ENCODE data around the gene STARD10. TPM values are rescaled to one million over a fixed set of nuclear protein-coding genes. Genes with fewer than 3 reads are reported as not detected.
A peak's percentile ranks its signal among the peaks of the same experiment; 100 is the strongest.

Gene STARD10
- total RNA-seq, 1 donor from 2014 or later: 19.0 TPM

DNA sequence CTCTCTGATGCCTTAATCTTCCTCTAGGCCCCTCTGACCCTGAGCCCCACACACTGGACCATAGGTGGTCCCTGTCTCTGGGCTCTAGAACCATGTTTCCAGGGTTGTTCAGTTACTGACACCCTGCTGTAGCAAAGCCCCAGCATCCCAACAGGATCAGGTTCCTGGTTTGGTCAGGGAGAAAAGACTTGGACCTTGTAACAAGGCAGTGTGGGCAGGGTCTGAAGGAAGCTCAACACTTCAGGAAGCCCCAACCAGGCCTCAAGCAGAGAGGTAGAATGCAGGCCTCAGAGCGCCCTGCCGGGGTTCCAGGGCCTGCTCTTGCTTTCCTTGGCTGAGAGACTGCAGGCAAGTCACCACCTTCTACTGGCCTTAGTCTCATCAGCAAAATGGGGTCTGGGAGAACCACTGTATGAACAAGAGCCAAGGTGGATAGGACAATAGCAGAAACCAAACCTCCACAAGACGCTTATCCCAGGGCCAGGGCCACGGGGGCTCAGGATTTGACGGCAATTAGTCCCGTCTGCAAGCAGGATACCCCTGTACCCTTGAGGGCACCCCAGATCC is 46.5 kb downstream of the STARD10 start:
- DNase-seq (ENCODE audit: low read depth): no peak

DNA sequence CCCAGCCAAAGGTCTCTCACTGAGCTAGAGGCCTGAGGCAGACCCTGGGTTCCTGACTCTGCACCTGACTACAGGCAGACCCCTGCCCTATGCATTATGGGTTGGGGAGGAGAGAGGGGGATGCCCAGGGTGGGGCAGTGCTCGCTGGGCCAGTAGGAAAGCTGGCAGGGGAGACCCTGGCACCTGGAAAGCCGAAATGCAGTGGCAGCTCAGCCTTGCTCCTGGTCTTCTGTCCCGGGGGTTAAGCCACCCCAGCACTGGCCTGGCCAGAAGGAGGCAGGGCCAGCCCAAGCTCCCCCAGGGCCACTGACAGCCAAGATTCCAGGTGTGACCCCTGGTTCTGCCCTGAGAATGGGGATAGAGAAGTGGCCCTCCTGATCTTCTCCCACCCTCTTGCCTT is 47.0 kb downstream of the STARD10 start:
- DNase-seq (ENCODE audit: low read depth): no peak

DNA sequence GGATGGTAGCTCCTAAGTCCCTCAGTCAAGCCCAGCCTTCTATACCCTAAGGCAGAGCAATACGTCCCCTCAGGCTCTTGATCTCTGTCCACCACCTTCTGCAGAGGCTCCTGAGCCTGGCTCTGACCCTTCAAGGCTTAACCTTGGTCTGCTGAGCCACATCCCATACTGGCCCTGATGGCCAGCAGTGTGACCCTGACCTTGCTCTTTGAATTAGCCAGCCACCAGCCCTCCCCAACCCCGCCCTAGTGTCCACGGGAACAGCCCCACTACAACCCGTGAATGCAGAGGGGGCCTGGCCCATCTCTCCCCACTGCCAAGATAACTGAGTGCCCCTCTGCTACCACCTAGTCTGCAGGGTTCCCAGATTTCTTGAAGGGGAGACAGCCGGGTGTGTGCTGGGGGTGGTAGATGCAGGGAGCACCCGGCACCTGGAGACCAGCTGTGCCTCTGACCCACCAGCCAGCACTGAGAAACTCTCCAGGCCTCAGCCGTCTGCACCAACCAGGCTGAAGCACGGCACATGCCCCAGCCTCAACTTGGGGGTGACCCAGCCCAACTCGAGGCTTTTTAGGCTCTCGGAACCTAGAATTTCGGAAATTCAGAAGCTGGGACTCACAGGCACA is 47.8 kb downstream of the STARD10 start:
- DNase-seq (ENCODE audit: low read depth): no peak

DNA sequence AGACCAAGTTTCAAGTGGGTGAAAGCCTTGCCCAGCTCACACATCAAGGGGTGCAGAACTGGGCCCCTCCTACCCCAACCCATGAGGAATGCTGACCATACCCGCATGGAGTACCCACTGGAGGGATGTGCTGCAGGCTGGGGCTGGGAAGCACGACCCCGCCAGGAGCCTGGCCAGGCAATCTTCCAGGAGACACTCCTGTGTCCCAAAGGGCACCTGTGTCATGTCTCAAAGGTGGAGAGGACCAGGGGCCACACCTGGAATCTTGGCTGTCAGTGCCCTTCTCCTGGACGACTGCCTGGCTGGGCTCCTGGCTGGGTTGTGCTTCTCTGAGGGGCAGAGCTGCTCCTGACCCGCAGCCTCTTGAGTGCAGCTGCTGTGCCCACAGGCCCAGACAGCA is 48.3 kb downstream of the STARD10 start:
- no peak for DNase-seq (ENCODE audit: low read depth)

DNA sequence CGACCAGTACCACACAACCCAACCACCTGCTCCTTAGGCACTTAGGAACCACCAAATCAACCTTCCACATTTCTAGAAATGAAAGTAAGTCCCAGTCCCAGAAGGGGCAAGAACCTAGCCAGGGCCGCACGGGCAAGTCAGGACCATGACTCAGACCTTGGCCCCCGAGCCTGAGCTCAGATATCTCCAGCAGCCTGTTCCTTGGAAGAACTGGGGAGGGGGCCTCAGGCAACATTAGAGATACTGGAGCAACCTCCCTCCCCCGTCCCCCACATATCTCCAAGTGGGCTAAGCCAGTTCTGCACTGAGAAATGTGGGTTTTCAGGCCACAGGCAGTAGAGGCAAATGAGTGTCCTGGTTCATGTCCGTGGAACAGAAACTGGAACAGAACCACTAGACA is 49.4 kb downstream of the STARD10 start:
- DNase-seq (ENCODE audit: low read depth): no peak

DNA sequence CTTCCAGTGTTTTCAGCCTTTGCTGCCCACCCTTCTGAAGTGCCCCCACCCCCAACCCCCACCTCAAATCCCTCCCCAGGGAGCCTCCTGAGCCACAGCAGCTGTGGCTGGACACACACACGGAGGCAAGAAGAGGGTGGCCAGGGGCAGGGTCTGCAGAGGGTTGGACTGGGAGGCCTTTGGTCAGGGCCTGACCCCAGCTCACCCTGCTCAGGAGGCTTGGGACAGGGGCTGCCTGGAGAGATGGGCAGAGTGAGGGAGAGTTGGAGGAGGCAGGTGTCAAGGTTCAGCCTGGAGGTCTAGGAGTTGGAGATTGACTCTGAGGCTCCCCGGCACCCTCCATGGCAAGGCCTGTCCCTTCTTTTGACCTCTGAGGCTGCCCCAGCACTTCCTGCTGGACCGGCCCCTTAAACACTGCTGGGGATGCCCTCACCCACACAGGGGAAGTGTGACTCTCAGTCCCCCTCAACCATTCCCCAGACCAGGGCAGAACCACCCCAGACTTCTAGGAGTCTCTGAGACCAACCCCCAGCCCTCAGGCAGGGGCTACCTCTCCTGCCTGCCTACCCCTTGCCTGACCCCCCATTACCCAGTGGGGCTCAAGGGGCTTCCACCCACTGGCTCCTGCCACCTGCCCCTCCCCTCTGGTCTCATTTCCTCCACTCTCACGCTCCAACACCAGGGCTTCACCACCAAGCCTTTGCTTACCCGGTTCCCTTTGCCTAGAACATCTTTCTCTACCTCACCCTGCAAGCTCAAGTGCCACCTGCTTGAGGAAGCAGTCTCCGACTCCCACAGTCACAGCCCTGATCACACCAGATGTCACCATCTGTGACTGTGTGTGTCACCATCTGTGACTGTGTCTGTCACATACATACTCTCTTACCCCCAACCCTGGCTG is 50.3 kb downstream of the STARD10 start:
- DNase-seq (ENCODE audit: low read depth): no peak

DNA sequence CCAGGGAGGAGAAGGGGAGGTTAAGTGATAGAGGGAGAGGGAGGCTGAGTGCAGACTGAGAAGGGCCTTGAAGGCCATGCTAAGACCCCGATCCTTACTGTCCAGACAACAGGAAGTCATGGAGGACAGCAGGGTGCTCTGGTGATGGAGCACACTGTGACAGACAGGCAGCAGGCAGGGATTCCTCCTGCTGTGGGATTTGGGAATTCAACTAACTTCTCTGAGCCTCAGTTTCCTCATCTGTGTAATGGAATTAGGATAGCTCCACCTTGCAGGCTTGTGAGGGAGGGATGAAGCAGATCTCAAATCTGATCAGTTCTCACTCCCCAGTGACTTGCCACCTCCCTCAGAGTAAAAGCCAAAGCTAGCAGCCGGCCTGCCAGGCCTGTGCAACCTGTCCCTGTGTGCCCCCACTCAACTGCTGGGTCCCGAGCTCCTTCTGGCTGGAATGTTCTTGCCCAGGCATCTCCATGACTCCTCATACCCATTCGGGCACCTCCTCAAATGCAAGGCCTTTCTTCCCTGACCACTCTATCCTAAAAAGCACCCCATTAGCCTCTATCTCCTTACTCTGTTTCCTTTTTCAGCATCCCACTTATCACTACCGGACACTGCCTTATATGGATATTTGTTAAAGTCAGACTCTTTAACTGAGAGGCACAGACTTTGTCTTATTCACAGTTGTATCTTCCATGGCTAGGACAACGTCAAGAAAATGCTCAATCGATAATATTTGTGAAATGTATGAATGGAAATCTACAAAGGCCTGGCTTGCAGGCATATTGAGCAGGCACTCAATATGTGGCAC is 51.1 kb downstream of the STARD10 start:
- no peak for DNase-seq (ENCODE audit: low read depth)

DNA sequence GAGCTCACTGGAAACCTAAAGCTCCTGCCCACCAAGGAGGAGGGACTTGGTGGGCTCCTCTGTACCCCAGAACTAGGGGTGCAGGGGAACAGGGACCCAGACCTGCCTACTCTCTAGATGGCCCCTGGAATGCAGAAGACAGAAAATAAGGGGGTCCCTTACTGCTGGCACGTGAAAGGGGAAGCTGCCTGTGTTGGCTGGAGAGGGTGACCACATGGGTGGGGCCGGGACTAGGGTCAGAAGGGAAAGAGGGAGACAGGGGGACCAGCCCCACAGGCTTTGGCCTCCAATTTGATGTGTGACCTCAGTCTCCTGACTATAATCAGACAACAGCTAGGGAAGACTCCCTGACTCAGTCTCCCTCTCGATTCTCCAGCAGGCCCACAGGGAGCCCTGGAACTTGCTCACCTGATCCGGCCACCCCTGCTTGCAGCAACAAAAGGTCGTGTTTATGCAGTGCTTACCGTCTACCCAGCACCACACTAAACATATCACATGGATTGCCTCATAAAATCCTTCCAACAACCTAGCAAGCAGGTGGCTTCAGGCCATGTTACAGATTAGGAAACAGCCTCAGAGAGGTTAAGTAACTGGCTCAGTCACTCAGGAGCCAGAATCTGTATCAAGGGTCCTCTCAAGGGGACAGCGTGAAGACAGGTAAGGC is 51.9 kb downstream of the STARD10 start:
- no peak for DNase-seq (ENCODE audit: low read depth)

DNA sequence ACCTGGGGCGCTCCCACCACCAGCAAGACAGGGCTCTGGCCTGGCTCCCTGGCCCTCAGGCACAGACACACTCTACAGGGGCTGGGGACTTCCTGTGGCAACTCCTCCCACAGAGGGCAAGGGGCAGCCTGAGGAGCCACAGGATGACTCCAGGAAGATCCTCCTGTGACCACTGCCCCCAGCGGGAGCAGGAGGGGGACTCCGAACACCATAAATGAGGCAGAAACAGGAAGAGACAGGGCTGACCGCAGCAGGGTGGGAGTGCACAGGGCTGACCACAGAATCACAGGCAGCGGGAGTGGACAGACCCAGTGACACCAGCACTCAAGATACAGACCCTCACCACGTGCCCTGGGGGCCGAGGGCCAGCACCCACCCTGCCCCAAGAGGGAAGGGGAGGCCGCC is 52.4 kb downstream of the STARD10 start:
- no peak for DNase-seq (ENCODE audit: low read depth)

DNA sequence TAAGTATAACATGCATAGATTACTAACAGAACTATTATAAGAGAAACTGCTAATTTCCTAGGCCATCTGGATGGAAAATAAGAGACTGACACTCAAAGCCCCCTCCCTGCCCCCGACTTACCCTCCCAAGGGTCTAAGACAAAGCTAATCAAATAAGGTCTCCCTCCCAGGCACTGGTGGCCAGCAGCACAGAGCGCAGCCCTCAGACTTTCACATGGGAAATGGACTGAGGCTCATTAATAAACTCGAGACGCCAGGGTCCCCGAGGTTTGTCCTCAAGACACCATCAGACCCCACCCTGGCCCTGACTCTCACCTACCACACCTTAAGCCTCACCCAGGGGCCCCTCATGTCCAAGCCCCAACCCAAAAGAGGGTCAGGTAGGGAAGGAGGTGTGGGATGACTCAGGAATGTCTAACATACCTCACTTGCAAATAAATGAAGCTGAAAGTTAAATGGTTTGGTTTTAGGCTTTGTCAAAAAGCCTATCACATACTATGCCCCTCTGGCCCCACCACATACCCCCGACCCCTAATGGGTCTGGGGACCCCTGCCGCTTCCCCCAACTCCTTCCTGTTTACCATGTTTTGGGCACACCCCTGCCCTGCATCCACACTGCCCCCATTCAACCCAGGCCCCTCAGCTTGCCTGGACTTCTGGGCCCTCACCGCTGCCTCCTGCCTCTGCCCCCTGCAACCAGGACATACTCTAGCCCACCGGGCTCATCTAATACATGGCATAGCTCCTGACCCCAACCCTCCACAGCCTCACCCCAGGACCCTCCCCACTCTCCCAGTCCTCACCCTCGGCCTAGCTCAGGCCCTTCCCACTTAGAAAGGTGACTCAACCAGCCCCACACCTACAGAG is 53.1 kb downstream of the STARD10 start:
- DNase-seq (ENCODE audit: low read depth): no peak

DNA sequence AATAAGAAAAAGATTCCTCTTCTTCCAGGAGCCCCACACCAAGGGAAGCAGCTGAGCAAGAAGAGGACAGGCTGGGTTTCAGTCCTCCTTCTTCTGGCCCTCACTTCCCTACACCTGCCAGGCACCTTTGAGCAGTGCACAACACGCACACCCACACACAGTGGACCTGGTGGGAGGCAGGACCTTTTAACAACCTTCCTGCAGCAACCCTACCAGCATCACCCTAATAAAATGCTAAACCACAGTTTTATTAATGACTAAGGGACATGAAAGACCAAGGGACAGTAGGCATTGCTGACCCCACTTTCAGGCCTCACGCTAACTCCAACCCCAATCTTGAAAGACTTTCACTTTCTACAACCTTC is 53.8 kb downstream of the STARD10 start:
- DNase-seq (ENCODE audit: low read depth): no peak

DNA sequence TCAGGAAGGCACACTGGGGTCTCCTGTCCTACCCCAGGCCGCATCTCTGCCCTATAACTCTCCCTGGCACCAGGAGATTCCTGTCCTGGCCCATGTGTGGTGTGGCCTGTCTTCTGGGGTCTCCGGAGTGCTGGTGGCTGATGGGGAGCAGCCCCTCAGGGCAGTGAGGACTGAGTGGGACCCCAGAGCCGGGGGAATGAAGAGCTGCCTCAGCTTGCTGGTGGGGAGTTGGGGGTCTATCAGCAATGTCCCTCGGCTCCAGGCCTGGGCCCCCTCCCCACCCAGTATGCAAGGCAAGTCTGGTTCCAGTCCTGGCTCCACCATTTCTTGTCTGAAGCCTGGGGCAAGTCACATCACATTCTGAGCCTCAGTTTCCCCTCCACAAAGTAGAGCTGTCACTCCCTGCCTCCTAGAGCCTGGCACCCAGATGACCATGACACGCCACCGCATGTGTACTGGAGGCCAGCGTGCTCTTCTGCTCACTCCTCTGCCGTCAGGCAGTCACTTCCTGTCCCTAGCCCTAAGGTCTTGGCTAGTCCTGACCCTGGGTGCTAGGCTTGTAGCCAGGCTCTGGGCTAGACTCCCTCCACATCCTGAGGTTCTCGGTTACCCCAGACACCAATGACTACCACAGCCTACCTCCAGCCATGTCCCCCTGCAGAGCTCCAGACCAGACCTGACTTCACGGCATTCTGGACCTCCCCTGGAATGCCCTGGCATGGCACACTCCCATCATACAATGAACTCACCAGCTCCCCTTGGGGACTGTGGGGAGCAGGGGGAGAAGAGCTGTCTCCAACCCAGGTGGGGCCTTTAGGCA is 54.4 kb downstream of the STARD10 start:
- DNase-seq (ENCODE audit: low read depth): no peak

DNA sequence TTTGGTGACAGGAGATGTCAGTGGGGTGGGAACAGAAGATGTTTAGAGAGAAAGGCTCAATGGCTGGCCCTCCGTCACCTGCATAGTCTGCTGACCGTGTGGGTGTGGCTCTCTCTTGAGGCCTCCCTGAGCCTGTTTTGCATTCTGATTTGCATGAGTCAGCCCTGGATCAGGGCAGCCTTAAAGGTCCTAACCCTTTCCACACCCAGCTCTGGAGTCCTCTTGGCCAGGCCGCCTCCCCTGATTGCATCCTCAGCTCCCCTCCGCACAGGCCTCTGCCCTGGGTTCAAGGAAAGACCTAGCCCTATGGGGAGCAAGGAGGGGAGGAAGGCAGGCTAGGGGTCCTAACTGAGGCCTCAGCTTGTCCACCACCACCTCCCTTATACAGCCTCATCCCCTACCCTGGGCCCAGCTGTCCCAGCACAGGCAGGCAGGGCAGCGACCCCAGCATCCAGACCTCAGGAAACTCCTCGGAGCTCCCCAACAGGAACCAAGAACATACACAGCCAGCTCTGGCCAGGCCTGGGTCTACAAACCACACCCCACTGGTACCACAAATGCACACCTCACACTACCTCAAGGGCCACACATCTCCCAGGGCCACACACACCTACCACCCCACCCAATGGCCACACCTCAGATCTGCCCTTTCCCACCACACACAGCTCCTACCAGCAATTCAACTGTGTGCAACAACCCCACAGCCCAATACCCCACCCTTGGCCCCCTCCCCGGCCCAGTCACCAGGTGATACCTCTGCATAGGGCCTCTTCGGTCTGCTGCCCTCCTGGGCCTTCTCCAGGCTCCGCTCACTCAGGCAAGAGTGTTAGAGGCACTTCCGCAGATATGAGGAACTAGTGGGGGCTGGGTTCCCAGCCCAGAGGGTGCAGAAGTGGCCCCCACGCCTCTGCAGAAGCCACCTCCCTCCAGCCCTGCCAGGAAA is 55.4 kb downstream of the STARD10 start:
- DNase-seq (ENCODE audit: low read depth): peak; percentile 35

DNA sequence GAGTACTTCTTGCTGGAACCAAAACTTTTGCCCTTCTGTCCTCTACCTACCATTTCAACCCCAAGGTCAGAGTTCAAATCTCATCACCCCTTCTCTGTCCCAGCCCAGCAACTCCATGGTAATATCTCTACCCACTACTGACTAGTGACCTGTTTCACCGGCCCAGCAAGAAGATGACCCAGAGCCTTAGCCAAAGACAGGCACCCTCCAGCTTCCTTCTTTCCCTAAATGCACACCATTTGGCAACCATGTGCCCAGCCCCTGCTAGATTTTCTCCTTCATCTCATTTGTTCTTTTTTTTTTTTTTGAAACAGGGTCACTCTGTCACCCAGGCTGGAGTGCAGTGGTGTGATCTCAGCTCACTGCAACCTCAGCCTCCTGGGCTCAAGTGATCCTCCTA is 56.5 kb downstream of the STARD10 start:
- DNase-seq (ENCODE audit: low read depth): no peak

DNA sequence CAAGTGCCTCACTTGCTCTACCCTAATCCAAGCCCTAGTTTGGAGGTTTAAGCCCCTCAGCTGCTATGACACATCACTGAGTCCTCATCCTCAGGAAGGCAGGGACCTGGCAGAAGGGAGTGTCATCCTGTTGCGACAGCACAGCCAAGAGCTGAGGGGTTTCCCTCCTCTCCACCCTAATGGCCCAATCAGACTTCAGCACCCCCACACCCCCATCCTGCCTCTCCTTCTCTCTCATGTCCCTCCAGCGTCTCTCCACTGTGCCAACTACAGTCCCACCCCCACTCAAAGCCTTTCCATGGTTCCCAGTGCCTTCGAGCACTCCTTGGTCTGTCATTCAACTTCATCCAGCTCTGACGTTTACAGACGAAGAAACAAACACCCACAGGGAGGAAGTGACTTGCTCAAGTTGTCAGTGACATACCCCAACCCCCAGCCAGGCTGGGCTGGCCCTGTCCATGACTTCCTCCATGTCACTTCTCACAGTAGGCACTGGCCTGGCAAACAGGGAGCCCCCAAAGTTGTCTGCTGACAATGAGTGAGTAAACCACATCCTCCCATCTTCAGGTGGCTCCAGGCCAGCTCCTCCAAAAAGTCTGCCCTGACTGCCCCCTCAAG is 57.3 kb downstream of the STARD10 start:
- no peak for DNase-seq (ENCODE audit: low read depth)

DNA sequence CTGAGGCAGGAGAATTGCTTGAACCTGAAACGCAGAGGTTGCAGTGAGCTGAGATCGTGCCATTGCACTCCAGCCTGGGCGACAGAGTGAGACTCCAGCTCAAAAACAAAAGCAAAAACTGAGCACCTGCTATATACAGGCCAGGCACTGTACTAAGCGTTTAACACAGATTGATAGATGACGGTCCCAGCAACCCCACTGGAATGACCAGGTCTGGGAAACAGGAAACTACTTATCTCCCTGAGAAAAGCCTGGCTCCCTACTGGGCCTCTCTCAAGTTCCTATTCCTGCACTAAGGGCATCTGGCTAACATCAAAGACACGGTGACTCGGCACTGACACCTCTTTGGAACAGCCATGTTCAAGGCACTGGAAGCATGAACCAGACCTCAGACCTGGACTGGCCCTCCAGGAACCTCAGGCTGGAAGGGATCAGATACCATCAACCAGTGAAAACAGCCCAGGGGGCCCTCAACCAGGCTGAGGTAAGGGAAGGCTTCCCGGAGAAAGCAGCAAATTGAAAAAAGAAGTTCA is 58.3 kb downstream of the STARD10 start:
- DNase-seq (ENCODE audit: low read depth): peak; percentile 33

DNA sequence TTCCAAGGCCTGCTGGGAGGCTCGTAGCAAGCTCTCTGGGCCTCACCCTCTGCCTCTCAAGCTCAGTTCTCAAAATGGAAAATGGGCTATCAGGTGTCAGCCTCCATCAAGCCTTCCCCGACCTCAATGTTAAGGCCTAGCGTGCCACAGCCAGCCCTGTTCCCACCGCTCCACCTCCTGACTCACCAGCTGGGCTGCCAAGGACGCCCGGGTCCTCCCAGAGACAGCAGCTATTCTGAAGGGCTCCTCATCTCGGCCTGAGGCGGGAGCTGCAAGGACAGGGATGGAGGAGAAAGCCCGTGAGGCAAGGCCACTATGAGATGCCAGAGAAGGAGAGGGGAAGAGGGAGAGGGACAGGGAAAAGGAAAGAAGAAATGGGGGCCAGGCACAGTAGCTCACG is 61.5 kb downstream of the STARD10 start:
- DNase-seq (ENCODE audit: low read depth): peak; percentile 91

All from myocyte (in vitro differentiated cells).